AG20443 (cell line): Measurements from ENCODE around the gene SLC12A7.

ENCODE experiments used
- DNase-seq: peaks from one replicate; pipeline ENCODE4 v3.0.0; 2012; ENCODE audit warnings: low spot score, mixed read lengths

SLC12A7 gene

GRCh38 chr5:1050423-1051365 lies 61.2 kb downstream of the SLC12A7 start:
- no peak for DNase-seq

GRCh38 chr5:1048861-1049838 lies 62.7 kb downstream of the SLC12A7 start:
- DNase-seq, result no peak

GRCh38 chr5:1048162-1048721 lies 63.6 kb downstream of the SLC12A7 start:
- no peak for DNase-seq

- no peak for DNase-seq
Measured at GRCh38 chr5:1047332-1047965, 64.4 kb downstream of the SLC12A7 start.

- DNase-seq, result no peak
Measured at GRCh38 chr5:1045960-1046560, 65.8 kb downstream of the SLC12A7 start.

- no peak for DNase-seq
Measured at GRCh38 chr5:1044117-1044516, 67.7 kb downstream of the SLC12A7 start.

- no peak for DNase-seq
Measured at GRCh38 chr5:1043327-1043726, 68.5 kb downstream of the SLC12A7 start.

GRCh38 chr5:1042626-1043025 lies 69.2 kb downstream of the SLC12A7 start:
- DNase-seq, result no peak

GRCh38 chr5:1041225-1042143 lies 70.4 kb downstream of the SLC12A7 start:
- no peak for DNase-seq

- no peak for DNase-seq
Measured at GRCh38 chr5:1040571-1040970, 71.3 kb downstream of the SLC12A7 start.

- no peak for DNase-seq
Measured at GRCh38 chr5:1039706-1040260, 72.1 kb downstream of the SLC12A7 start.

GRCh38 chr5:1039210-1039548 lies 72.7 kb downstream of the SLC12A7 start:
- no peak for DNase-seq

- no peak for DNase-seq
Measured at GRCh38 chr5:1038417-1039209, 73.2 kb downstream of the SLC12A7 start.

GRCh38 chr5:1037671-1038416 lies 74.0 kb downstream of the SLC12A7 start:
- DNase-seq, result no peak

GRCh38 chr5:1037123-1037670 lies 74.7 kb downstream of the SLC12A7 start:
- DNase-seq, result no peak

- no peak for DNase-seq
Measured at GRCh38 chr5:1036504-1037122, 75.2 kb downstream of the SLC12A7 start.
